Caco-2 (cell line): ENCODE measurements around the gene PRCD. TPM values are rescaled to one million over a fixed set of nuclear protein-coding genes. Genes with fewer than 3 reads are reported as not detected.

ENCODE experiments used
- BruUV-seq: library from RNA; stranded (reverse); fragments of 400-500 nt; replicated peaks from 2 replicates; lab custom pipeline; 2021; lab: Mats Ljungman, UMichigan
- CTCF ChIA-PET: fragments of 300-600 bp; sonication (Branson Sonifier 250); formaldehyde crosslinking; loops from one replicate; lab custom pipeline; 2022; ENCODE audit warnings: antibody characterized with exemption; lab: Charles Lee
- POLR2A ChIA-PET: fragments of 300-600 bp; sonication (Branson Sonifier 250); formaldehyde crosslinking; loops from one replicate; lab custom pipeline; 2022; ENCODE audit warnings: antibody characterized with exemption; lab: Charles Lee
- DNase-seq, 2 experiments: peaks; one replicate each; pipeline versions ENCODE4 v3.0.0 to v3.0.0-alpha.2; 2020 to 2022
- H3K27me3 ChIP-seq: replicated peaks from 2 replicates; pipeline ENCODE4 v1.6.0; 2011; ENCODE audit warnings: low read length; ENCODE audit not compliant: control insufficient read depth, insufficient read depth
- H3K36me3 ChIP-seq: 2 replicates; pipeline ENCODE4 v1.5.1; 2011; ENCODE audit warnings: low read length; ENCODE audit not compliant: control insufficient read depth, insufficient read depth
- H3K4me1 ChIP-seq: fragments of 250-450 bp; sonication (Bioruptor Pico); 2 replicates; pipeline ENCODE4 v1.5.1; 2020; ENCODE audit warnings: mild to moderate bottlenecking
- H3K4me3 ChIP-seq: 2 replicates; pipeline ENCODE4 v1.5.1; 2011; ENCODE audit warnings: low read depth, mild to moderate bottlenecking, control low read depth, low read length
- H3K9me3 ChIP-seq: fragments of 250-450 bp; sonication (Bioruptor Pico); 2 replicates; pipeline ENCODE4 v1.5.1; 2020; ENCODE audit warnings: mild to moderate bottlenecking, moderate library complexity
- H3K27ac Mint-ChIP-seq: one replicate; pipeline ENCODE4 v1.8.0; 2022; ENCODE audit warnings: mixed read lengths; ENCODE audit not compliant: unreplicated experiment
- H3K27me3 Mint-ChIP-seq: one replicate; pipeline ENCODE4 v1.8.0; 2022; ENCODE audit warnings: mixed read lengths; ENCODE audit not compliant: insufficient read depth, unreplicated experiment
- H3K36me3 Mint-ChIP-seq: one replicate; pipeline ENCODE4 v1.8.0; 2022; ENCODE audit warnings: mild to moderate bottlenecking, mixed read lengths; ENCODE audit not compliant: insufficient read depth, unreplicated experiment
- H3K4me1 Mint-ChIP-seq: one replicate; pipeline ENCODE4 v1.8.0; 2022; ENCODE audit warnings: low read depth, mixed read lengths; ENCODE audit not compliant: unreplicated experiment
- H3K4me3 Mint-ChIP-seq: one replicate; pipeline ENCODE4 v1.8.0; 2022; ENCODE audit warnings: mild to moderate bottlenecking, moderate library complexity, mixed read lengths; ENCODE audit not compliant: unreplicated experiment
- H3K9me3 Mint-ChIP-seq: one replicate; pipeline ENCODE4 v1.8.0; 2022; ENCODE audit warnings: mixed read lengths; ENCODE audit not compliant: unreplicated experiment
- intact Hi-C: fragments of 100-400 bp; cut with micrococcal nuclease; formaldehyde crosslinking; loops from one replicate; pipeline ENCODE4 v1.10.0; 2022; ENCODE audit not compliant: unreplicated experiment
- total RNA-seq: library from RNA; stranded (reverse); gene quantifications from 2 replicates; pipeline ENCODE4 v1.2.3, GENCODE V29; 2022
- TF ChIP-seq, protein P1 (sequence below), 2 experiments: fragments of 200-600 bp in 1 of 2; IDR thresholded peaks; 1 replicate in 1 of 2; 2 replicates in 1 of 2; pipeline versions ENCODE4 v1.5.1 to v1.8.0; 2011 to 2022; ENCODE audit warnings: antibody characterized with exemption in 1 of 2, control low read depth in 1 of 2, inconsistent platforms in 1 of 2, low read depth in 1 of 2, low read length in 1 of 2, mild to moderate bottlenecking in 1 of 2, moderate library complexity in 1 of 2; ENCODE audit not compliant: insufficient read depth in 1 of 2, severe bottlenecking in 1 of 2, unreplicated experiment in 1 of 2

Gene PRCD
- total RNA-seq, 1 experiment from 2014 or later, result not detected

DNA sequence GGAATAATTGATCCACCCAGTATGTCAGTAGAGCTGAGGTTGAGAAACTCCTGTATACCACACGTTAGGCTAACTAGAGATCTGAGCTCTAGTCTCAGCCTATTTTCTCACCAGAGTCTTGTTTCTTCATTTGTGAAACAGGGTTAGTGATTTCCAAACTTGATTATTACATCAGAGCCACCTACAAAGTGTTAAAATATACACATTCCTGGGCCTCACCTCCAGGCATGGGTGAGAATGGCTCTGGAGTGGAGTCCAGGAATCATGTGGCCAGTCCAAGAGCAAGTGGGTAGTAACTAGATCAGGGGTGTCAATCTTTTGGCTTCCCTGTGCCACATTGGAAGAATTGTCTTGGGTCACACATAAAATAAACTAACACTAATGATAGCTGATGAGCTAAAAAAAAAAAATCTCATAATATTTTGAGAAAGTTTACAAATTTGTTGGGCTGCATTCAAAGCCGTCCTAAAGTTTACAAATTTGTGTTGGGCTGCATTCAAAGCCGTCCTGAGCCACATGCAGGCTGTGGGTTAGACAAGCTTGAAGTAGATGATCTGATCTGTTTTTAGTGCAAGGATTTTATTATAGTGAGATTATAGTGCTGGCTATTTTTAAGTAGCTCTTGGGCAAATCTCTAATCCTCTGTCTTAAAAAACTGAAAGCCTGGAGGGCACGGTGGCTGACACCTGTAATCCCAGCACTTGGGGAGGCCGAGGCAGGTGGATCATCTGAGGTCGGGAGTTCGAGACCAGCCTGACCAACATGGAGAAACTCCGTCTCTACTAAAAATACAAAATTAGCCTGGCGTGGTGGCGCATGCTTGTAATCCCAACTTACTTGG lies 20.4 kb downstream of the PRCD start:
- no peak overlapping the region for H3K27ac Mint-ChIP-seq
- H3K4me1 Mint-ChIP-seq, result peaks cover 12% of the 10 kb centered on the region
- no TSS peak for BruUV-seq
- CTCF ChIA-PET, result interaction anchor here (1.0 kb wide), 1 partner anchor 64 kb away, joined by 3 read pairs; no protein-coding TSS in a partner anchor
- no peak for DNase-seq
- Histone ChIP-seq H3K4me1 (peaks cover 25% of the 10 kb centered on the region), H3K4me3 (no peak overlapping the region), H3K27me3 (no peaks in the 10 kb centered on the region), H3K9me3 (no peaks in the 10 kb centered on the region), H3K36me3 (peaks cover 8% of the 10 kb centered on the region)
- POLR2A ChIA-PET, result interaction anchor here (0.7 to 0.8 kb wide), 2 partner anchors 121 to 195 kb away, joined by 3 read pairs; no protein-coding TSS in a partner anchor
- H3K36me3 Mint-ChIP-seq, result peaks cover 80% of the 10 kb centered on the region
- intact Hi-C loops, result no loop called here
- TF ChIP-seq, protein P1, sequence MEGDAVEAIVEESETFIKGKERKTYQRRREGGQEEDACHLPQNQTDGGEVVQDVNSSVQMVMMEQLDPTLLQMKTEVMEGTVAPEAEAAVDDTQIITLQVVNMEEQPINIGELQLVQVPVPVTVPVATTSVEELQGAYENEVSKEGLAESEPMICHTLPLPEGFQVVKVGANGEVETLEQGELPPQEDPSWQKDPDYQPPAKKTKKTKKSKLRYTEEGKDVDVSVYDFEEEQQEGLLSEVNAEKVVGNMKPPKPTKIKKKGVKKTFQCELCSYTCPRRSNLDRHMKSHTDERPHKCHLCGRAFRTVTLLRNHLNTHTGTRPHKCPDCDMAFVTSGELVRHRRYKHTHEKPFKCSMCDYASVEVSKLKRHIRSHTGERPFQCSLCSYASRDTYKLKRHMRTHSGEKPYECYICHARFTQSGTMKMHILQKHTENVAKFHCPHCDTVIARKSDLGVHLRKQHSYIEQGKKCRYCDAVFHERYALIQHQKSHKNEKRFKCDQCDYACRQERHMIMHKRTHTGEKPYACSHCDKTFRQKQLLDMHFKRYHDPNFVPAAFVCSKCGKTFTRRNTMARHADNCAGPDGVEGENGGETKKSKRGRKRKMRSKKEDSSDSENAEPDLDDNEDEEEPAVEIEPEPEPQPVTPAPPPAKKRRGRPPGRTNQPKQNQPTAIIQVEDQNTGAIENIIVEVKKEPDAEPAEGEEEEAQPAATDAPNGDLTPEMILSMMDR (IDR thresholded peaks at IDR 0.05; ENCODE audit: insufficient read depth in 1 of 2, low read depth in 1 of 2, low read length in 1 of 2, severe bottlenecking in 1 of 2, unreplicated experiment in 1 of 2), result no peak
- no peaks in the 10 kb centered on the region for H3K27me3 Mint-ChIP-seq
- peak overlapping the region; percentile 90 for H3K4me3 Mint-ChIP-seq
- no peaks in the 10 kb centered on the region for H3K9me3 Mint-ChIP-seq

DNA sequence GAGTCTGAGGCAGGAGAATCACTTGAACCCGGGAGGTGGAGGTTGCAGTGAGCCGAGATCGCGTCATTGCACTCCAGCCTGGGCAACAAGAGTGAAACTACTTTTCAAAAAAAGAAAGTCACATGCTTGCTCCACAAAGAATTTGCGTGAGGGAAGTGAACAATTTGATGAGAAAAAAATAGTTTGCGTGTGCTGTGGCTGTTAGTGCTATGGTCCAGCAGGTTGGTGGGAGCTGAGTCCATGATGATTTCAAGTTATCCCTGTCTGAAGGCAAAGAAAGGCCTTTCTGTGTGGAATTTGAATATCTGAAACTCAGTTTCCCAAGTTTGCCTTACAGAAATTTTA lies 21.0 kb downstream of the PRCD start:
- no peaks in the 10 kb centered on the region for H3K9me3 ChIP-seq
- Mint-ChIP-seq H3K27ac (no peak overlapping the region), H3K4me1 (peaks cover 10% of the 10 kb centered on the region), H3K9me3 (no peaks in the 10 kb centered on the region), H3K4me3 (no peak overlapping the region), H3K36me3 (peaks cover 86% of the 10 kb centered on the region), H3K27me3 (no peaks in the 10 kb centered on the region)
- no peak for DNase-seq
- H3K27me3 ChIP-seq, result no peaks in the 10 kb centered on the region
- POLR2A ChIA-PET, result no interaction called here
- no TSS peak for BruUV-seq
- H3K4me3 ChIP-seq, result no peak overlapping the region
- CTCF ChIA-PET, result no interaction called here
- intact Hi-C loops, result no loop called here
- TF ChIP-seq, protein P1 (IDR thresholded peaks at IDR 0.05; ENCODE audit: insufficient read depth in 1 of 2, low read depth in 1 of 2, low read length in 1 of 2, severe bottlenecking in 1 of 2, unreplicated experiment in 1 of 2), result no peak
- H3K36me3 ChIP-seq, result peaks cover 8% of the 10 kb centered on the region
- peaks cover 22% of the 10 kb centered on the region for H3K4me1 ChIP-seq

DNA sequence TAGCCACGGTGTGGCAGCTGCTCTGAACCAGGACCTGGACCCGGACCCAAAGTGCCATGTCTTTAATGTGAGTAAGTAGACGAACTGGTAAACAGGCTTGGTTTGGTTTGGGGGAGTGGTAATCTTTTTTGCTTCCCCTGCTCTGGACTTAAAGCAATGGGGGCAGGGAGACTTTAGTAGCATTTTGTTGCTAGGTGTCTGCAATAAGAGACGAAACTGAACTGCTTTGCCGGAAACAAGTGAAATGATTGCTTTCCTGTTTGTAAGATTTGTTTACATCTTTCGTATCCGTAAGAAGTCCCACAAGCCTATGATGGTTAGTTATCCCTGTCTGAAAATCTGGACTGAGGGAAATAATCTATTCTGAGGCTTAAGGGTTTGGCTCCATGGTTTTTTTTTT lies 21.5 kb downstream of the PRCD start:
- Histone ChIP-seq H3K36me3 (peaks cover 8% of the 10 kb centered on the region), H3K4me1 (peaks cover 22% of the 10 kb centered on the region), H3K9me3 (no peaks in the 10 kb centered on the region), H3K27me3 (no peaks in the 10 kb centered on the region), H3K4me3 (no peak overlapping the region)
- Mint-ChIP-seq H3K27ac (no peak overlapping the region), H3K4me1 (peaks cover 12% of the 10 kb centered on the region), H3K4me3 (no peak overlapping the region), H3K27me3 (no peaks in the 10 kb centered on the region), H3K36me3 (peaks cover 91% of the 10 kb centered on the region), H3K9me3 (no peaks in the 10 kb centered on the region)
- intact Hi-C loops, result no loop called here
- POLR2A ChIA-PET, result no interaction called here
- CTCF ChIA-PET, result no interaction called here
- BruUV-seq, result no TSS peak
- TF ChIP-seq, protein P1 (IDR thresholded peaks at IDR 0.05; ENCODE audit: insufficient read depth in 1 of 2, low read depth in 1 of 2, low read length in 1 of 2, severe bottlenecking in 1 of 2, unreplicated experiment in 1 of 2), result no peak
- no peak for DNase-seq
